Transverse colon (tissue), 4 donors: ENCODE results near the gene RBM46. TPM values are rescaled to one million over a fixed set of nuclear protein-coding genes. Genes with fewer than 3 reads are reported as not detected.

Source experiments
- DNase-seq: peaks from one replicate; pipeline ENCODE4 v3.0.0-alpha.2; 2019
- H3K27ac ChIP-seq, 4 donors: fragments of 200-600 bp; sonication (generic); 2 replicates each; pipeline ENCODE4 v1.5.1; 2016 to 2018; ENCODE audit warnings: inconsistent platforms in 4 of 4
- H3K27me3 ChIP-seq: fragments of 200-600 bp; sonication (generic); 2 replicates; pipeline ENCODE4 v1.5.1; 2017; ENCODE audit warnings: inconsistent platforms
- H3K36me3 ChIP-seq, 4 donors: fragments of 200-600 bp; sonication (generic); 2 replicates each; pipeline ENCODE4 v1.5.1; 2017 to 2019; ENCODE audit warnings: inconsistent platforms in 4 of 4
- H3K4me1 ChIP-seq, 4 donors: fragments of 200-600 bp; sonication (generic); 2 replicates each; pipeline ENCODE4 v1.5.1; 2017 to 2020; ENCODE audit warnings: inconsistent platforms in 4 of 4
- H3K4me3 ChIP-seq, 4 donors: fragments of 200-600 bp; sonication (generic); 1 replicate in 1 of 4; 2 replicates in 3 of 4; pipeline versions ENCODE4 v1.5.1 to v1.6.1; 2017 to 2019; ENCODE audit warnings: inconsistent platforms in 4 of 4
- H3K9me3 ChIP-seq, 2 donors: fragments of 200-600 bp; sonication (generic); 2 replicates each; pipeline ENCODE4 v1.5.1; 2017 to 2019; ENCODE audit warnings: inconsistent platforms in 2 of 2
- EP300 ChIP-seq: sonication (generic); formaldehyde crosslinking; IDR thresholded peaks from one replicate; pipeline ENCODE4 v1.6.1; 2017; ENCODE audit warnings: antibody characterized with exemption, low read depth
- POLR2A ChIP-seq: fragments of 450-650 bp; IDR thresholded peaks from one replicate; pipeline ENCODE4 v1.6.1; 2016; ENCODE audit warnings: antibody characterized with exemption, mild to moderate bottlenecking, moderate library complexity
- POLR2AphosphoS5 ChIP-seq, 3 donors: sonication (generic); formaldehyde crosslinking; IDR thresholded peaks; one replicate each; pipeline ENCODE4 v1.6.1; 2016; ENCODE audit warnings: antibody characterized with exemption in 3 of 3
- WGBS, 2 donors: methylation state at CpG; one replicate each; pipeline ENCODE4 v1.1.5; 2018; ENCODE audit warnings: low coverage in 1 of 2; 5-methylcytosine and 5-hydroxymethylcytosine counted together
- in situ Hi-C, 4 donors: fragments of 200-750 bp; cut with MboI; loops; one replicate each; pipeline versions ENCODE4 v1.15.0 to v1.15.1; 2017; ENCODE audit warnings: low sequenced_read_pairs in 3 of 4, low pct_ligation_motif_present in 1 of 4, low pct_unique_long_range_greater_than_20kb in 1 of 4
- intact Hi-C: fragments of 100-400 bp; cut with DNase I; formaldehyde crosslinking; loops from one replicate; pipeline ENCODE4 v1.15.1; 2023; ENCODE audit warnings: low total_unique reads
- total RNA-seq, 4 donors: library from RNA; depleted of rRNA; stranded (reverse); fragments of >200 nt; gene quantifications; one replicate each; pipeline ENCODE4 v1.1.0, GENCODE V29; 2016
- TF ChIP-seq, protein P1 (sequence below), 5 experiments: fragments of 200-600 bp in 3 of 5; fragments of 450-650 bp in 2 of 5; sonication (generic) in 3 of 5; IDR thresholded peaks; 1 replicate in 2 of 5; 2 replicates in 3 of 5; pipeline ENCODE4 v1.5.1; 2016 to 2017; ENCODE audit warnings: antibody characterized with exemption in 5 of 5, inconsistent platforms in 3 of 5, mild to moderate bottlenecking in 2 of 5, moderate library complexity in 1 of 5

The RBM46 gene
- total RNA-seq, 4 donors from 2014 or later, result not detected

DNA sequence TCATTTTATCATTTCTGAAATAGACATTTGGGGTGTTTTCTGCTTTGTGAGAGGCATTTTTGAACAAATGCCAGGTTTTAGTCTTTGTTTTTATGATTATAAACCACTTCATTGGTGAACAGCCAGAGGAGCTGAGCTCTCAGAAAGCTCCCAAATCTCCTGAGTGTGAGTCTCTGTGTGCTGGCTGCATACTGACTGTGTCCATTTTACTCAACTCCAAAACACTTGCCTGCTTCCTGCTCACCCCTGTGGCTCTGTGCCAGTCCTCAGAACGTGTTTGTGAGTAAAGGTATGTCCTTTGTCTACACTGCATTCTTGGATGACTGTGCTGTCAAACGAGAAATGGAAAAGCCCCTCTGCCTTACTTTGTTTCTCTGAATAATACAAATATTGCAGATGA is 42.6 kb upstream of the RBM46 start:
- WGBS, 2 donors, result 23 to 33% methylated on average over 2 of the region's 2 CpGs

DNA sequence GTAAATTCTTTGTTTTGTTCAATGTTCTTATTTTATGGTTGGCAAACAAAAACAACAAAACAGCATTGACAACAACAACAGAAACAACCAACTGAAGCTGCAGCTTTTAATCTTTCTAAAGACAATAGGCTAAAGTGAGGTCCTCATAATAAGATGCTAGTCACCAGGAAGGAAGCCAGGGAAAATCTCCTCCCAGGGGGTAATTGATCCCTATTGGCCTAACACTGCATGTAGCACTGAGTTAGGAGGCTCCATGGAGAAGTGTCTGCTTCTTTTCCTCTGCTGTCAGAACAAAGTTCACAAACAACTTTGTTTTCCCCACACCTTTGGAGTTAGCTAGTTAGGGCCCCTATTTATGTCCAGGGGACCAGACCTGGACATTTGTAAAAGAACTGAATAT is 42.0 kb upstream of the RBM46 start:
- Histone ChIP-seq H3K4me1 (peaks cover 0 to 26% (median 6%) of the 10 kb centered on the region in 4 donors), H3K36me3 (no peaks in the 10 kb centered on the region), H3K27ac (no peak overlapping the region), H3K27me3 (peaks cover 35% of the 10 kb centered on the region), H3K4me3 (no peak overlapping the region), H3K9me3 (no peaks in the 10 kb centered on the region)
- in situ Hi-C loops (no loop called here), intact Hi-C loops (no loop called here)
- no peak for DNase-seq
- TF ChIP-seq, protein P1, sequence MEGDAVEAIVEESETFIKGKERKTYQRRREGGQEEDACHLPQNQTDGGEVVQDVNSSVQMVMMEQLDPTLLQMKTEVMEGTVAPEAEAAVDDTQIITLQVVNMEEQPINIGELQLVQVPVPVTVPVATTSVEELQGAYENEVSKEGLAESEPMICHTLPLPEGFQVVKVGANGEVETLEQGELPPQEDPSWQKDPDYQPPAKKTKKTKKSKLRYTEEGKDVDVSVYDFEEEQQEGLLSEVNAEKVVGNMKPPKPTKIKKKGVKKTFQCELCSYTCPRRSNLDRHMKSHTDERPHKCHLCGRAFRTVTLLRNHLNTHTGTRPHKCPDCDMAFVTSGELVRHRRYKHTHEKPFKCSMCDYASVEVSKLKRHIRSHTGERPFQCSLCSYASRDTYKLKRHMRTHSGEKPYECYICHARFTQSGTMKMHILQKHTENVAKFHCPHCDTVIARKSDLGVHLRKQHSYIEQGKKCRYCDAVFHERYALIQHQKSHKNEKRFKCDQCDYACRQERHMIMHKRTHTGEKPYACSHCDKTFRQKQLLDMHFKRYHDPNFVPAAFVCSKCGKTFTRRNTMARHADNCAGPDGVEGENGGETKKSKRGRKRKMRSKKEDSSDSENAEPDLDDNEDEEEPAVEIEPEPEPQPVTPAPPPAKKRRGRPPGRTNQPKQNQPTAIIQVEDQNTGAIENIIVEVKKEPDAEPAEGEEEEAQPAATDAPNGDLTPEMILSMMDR (IDR thresholded peaks at IDR 0.05), result no peak
- no peak for TF ChIP-seq EP300
- TF ChIP-seq POLR2A, result no peak
- no peak for TF ChIP-seq POLR2AphosphoS5 (IDR thresholded peaks at IDR 0.05)

More for the DNA sequence above, 42.6 kb upstream of the RBM46 start:
- Histone ChIP-seq H3K27ac (no peak overlapping the region), H3K27me3 (peaks cover 28% of the 10 kb centered on the region), H3K9me3 (no peaks in the 10 kb centered on the region), H3K4me1 (peaks cover 0 to 20% (median 4%) of the 10 kb centered on the region in 4 donors), H3K36me3 (no peaks in the 10 kb centered on the region), H3K4me3 (no peak overlapping the region)
- TF ChIP-seq POLR2AphosphoS5 (IDR thresholded peaks at IDR 0.05) (no peak), POLR2A (no peak), EP300 (no peak)
- TF ChIP-seq, protein P1 (IDR thresholded peaks at IDR 0.05), result no peak
- intact Hi-C loops, result no loop called here
- in situ Hi-C loops, result no loop called here
- no peak for DNase-seq

DNA sequence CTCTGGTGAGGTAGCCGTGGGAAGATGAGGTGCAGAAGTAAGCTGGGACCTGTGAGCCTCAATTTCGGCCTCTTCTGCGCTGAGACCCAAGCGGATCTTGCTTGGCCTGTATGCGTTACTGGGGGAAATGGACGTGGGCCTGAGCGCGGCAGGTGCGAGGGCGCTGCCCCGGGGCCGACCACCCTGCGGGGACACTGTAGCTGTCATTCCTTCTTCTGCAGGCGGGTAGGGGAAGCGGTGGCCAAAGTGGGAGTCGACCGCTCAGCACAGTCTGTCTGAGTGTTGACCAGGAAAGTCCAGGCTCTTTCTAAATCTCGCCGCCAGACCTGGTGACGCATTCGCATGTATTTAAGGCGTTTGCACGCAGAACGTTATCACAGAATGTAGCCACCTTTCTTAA is 40.6 kb upstream of the RBM46 start:
- H3K27me3 ChIP-seq, result peaks cover 49% of the 10 kb centered on the region
- no peak for DNase-seq
- WGBS, 2 donors, result 88 to 89% methylated on average over 8 to 24 of the region's 24 CpGs
- no peak overlapping the region for H3K27ac ChIP-seq
- in situ Hi-C loops (no loop called here), intact Hi-C loops (no loop called here)
- TF ChIP-seq, protein P1 (IDR thresholded peaks at IDR 0.05), result no peak
- TF ChIP-seq POLR2A, result no peak
- TF ChIP-seq EP300, result no peak
- TF ChIP-seq POLR2AphosphoS5 (IDR thresholded peaks at IDR 0.05), result no peak
- H3K9me3 ChIP-seq, result no peaks in the 10 kb centered on the region
- H3K4me1 ChIP-seq, result peaks cover 0 to 32% (median 9%) of the 10 kb centered on the region in 4 donors
- H3K4me3 ChIP-seq, result no peak overlapping the region
- no peaks in the 10 kb centered on the region for H3K36me3 ChIP-seq

DNA sequence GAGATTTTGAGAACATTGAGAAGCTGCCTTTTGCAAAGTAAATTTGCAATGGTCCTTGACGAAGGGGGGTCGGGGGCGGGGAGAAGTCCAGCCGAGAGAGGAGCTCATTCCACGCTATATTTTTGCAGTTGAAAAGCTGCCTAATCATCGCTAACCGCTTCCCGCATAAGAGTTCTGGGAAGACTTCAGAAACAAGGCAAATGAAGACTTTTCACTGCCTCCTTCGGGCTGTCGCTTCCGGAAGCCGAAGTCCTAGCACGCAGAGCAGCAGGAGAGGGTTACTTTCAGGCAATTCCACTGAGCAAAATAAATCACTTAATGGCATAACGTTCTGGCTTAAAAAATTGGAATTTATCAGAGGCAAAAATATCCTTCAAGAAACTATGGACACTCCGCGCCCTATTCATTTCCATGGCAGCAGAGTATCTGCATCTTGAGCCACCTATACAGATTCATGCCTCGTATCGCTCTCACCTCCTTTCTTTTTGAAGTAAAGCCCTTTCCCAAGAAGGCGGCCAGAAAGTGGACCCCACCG is 39.9 kb upstream of the RBM46 start:
- no peak for TF ChIP-seq EP300
- TF ChIP-seq POLR2A, result no peak
- TF ChIP-seq, protein P1 (IDR thresholded peaks at IDR 0.05), result no peak
- no peak for TF ChIP-seq POLR2AphosphoS5 (IDR thresholded peaks at IDR 0.05)
- Histone ChIP-seq H3K4me1 (peaks cover 0 to 32% (median 9%) of the 10 kb centered on the region in 4 donors), H3K27me3 (peaks cover 56% of the 10 kb centered on the region), H3K27ac (no peak overlapping the region), H3K4me3 (no peak overlapping the region), H3K36me3 (no peaks in the 10 kb centered on the region), H3K9me3 (no peaks in the 10 kb centered on the region)
- intact Hi-C loops (no loop called here), in situ Hi-C loops (no loop called here)
- 51 to 55% methylated on average over 20 of the region's 20 CpGs for WGBS, 2 donors
- no peak for DNase-seq
